ENCODE measurements around the gene PRKCE. TPM values are rescaled to one million over a fixed set of nuclear protein-coding genes. Genes with fewer than 3 reads are reported as not detected.
A peak's percentile ranks its signal among the peaks of the same experiment; 100 is the strongest.

The PRKCE gene
- total RNA-seq, 4 donors from 2014 or later, result 5.9 to 21.2 (median 18.5) TPM

- no peak overlapping the region for H3K4me3 ChIP-seq
- TF ChIP-seq EP300 (IDR thresholded peaks at IDR 0.05) (no peak), POLR2A (IDR thresholded peaks at IDR 0.05) (no peak), POLR2AphosphoS5 (IDR thresholded peaks at IDR 0.05) (no peak), CTCF (IDR thresholded peaks at IDR 0.05) (no peak)
- 100% methylated on average over 1 of the region's 2 CpGs; no CpG with 5 or more reads in 1 of the 2 donors for WGBS, 2 donors (ENCODE audit: low coverage in 1 of 2)
- H3K9me3 ChIP-seq, result no peaks in the 10 kb centered on the region
- H3K27me3 ChIP-seq, result no peaks in the 10 kb centered on the region
- H3K4me1 ChIP-seq, result peaks cover 0 to 52% (median 4%) of the 10 kb centered on the region in 3 donors
- ATAC-seq, result no peak
- H3K36me3 ChIP-seq, result peaks cover 0 to 7% of the 10 kb centered on the region in 2 donors
- H3K27ac ChIP-seq, result no peak overlapping the region
These were observed 199.6 kb downstream of the PRKCE start for GRCh38 chr2:45851111-45851510.

GRCh38 chr2:45851576-45852304 lies 200.3 kb downstream of the PRKCE start:
- TF ChIP-seq POLR2AphosphoS5 (IDR thresholded peaks at IDR 0.05), result no peak
- no peak for TF ChIP-seq CTCF (IDR thresholded peaks at IDR 0.05)
- TF ChIP-seq EP300 (IDR thresholded peaks at IDR 0.05), result no peak
- TF ChIP-seq POLR2A (IDR thresholded peaks at IDR 0.05), result no peak
- no peak overlapping the region for H3K4me3 ChIP-seq
- WGBS, 2 donors (ENCODE audit: low coverage in 1 of 2), result 57 to 73% methylated on average over 2 to 10 of the region's 11 CpGs
- H3K36me3 ChIP-seq, result peaks cover 0 to under 1% of the 10 kb centered on the region in 2 donors
- H3K27ac ChIP-seq, result no peak overlapping the region
- H3K9me3 ChIP-seq, result no peaks in the 10 kb centered on the region
- no peak for ATAC-seq
- peaks cover 0 to 53% (median 4%) of the 10 kb centered on the region in 3 donors for H3K4me1 ChIP-seq
- H3K27me3 ChIP-seq, result no peaks in the 10 kb centered on the region

GRCh38 chr2:45852450-45853150 lies 201.1 kb downstream of the PRKCE start:
- no peak overlapping the region for H3K27ac ChIP-seq
- TF ChIP-seq POLR2AphosphoS5 (IDR thresholded peaks at IDR 0.05) (no peak), CTCF (IDR thresholded peaks at IDR 0.05) (no peak), POLR2A (IDR thresholded peaks at IDR 0.05) (no peak), EP300 (IDR thresholded peaks at IDR 0.05) (no peak)
- no peaks in the 10 kb centered on the region for H3K36me3 ChIP-seq
- H3K4me1 ChIP-seq, result peaks cover 0 to 62% (median 8%) of the 10 kb centered on the region in 3 donors
- H3K27me3 ChIP-seq, result no peaks in the 10 kb centered on the region
- WGBS, 2 donors (ENCODE audit: low coverage in 1 of 2), result 70 to 87% methylated on average over 5 to 6 of the region's 6 CpGs
- ATAC-seq, result no peak
- H3K9me3 ChIP-seq, result no peaks in the 10 kb centered on the region
- H3K4me3 ChIP-seq, result no peak overlapping the region

GRCh38 chr2:45855374-45855773 lies 203.9 kb downstream of the PRKCE start:
- Histone ChIP-seq H3K4me3 (no peak overlapping the region), H3K27ac (peak overlapping the region in 2 of 4 donors; percentile 15 to 52), H3K9me3 (no peaks in the 10 kb centered on the region), H3K27me3 (no peaks in the 10 kb centered on the region), H3K4me1 (peaks cover 3 to 68% (median 8%) of the 10 kb centered on the region in 3 donors), H3K36me3 (no peaks in the 10 kb centered on the region)
- no peak for ATAC-seq
- TF ChIP-seq CTCF (IDR thresholded peaks at IDR 0.05) (no peak), EP300 (IDR thresholded peaks at IDR 0.05) (no peak), POLR2AphosphoS5 (IDR thresholded peaks at IDR 0.05) (no peak)
- 15 to 17% methylated on average over 1 to 3 of the region's 3 CpGs for WGBS, 2 donors (ENCODE audit: low coverage in 1 of 2)
